ENCODE results near the gene ZNF761.
"Not testable (repeated sequence)": the region's sequence is repeated elsewhere in the genome, so short reads cannot be mapped to it uniquely, and the experiment has no call there.

The ZNF761 gene

DNA sequence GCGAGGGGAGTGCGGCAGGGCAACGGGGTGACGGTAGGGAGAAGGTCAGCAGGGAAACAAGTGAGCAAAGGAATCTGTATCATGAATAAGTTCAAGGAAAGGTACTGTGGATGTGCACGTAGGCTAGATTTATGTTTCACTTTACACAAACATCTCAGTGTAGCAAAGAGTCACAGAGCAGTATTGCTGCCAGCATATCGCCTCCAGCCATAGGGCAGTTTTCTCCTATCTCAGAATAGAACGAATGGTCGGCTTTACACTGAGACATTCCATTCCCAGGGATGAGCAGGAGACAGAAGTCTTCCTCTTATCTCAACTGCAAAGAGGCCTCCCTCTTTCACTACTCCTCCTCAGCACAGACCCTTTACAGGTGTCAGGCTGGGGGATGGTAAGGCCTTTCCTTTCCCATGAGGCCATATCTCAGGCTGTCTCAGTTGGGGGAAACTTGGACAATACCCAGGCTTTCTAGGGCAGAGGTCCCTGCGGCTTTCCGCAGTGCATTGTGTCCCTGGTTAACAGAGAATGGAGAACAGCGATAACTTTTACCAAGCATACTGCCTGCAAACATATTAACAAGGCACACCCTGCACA lies 28.4 kb downstream of the ZNF761 start:
- DNase-seq: not testable (repeated sequence)

- DNase-seq: no peak
Measured at GRCh38 chr19:53461866-53462265, 30.1 kb downstream of the ZNF761 start.

DNA sequence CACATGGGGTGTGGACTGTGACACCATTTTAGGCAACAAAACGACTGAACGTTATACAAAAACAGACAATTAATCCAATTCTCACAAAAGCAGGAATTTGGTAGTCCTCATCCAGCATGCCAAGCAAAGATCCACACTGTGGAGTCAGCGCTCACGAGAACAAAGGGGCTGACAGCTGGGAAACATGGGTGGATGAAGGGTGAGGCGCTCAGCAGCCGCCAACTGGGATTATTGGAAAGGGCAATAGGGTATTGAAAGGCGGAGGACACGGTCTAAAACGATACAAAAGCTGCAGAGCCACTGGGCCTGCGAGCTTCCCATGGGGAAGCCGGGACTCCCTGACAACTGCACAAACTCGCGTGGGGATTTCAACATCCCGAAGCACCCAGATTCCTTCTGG lies 31.1 kb downstream of the ZNF761 start:
- DNase-seq: no peak

- peak; percentile 16 for DNase-seq
Measured at GRCh38 chr19:53463263-53463662, 31.5 kb downstream of the ZNF761 start.

GRCh38 chr19:53466726-53467484 lies 35.1 kb downstream of the ZNF761 start:
- no peak for DNase-seq

DNA sequence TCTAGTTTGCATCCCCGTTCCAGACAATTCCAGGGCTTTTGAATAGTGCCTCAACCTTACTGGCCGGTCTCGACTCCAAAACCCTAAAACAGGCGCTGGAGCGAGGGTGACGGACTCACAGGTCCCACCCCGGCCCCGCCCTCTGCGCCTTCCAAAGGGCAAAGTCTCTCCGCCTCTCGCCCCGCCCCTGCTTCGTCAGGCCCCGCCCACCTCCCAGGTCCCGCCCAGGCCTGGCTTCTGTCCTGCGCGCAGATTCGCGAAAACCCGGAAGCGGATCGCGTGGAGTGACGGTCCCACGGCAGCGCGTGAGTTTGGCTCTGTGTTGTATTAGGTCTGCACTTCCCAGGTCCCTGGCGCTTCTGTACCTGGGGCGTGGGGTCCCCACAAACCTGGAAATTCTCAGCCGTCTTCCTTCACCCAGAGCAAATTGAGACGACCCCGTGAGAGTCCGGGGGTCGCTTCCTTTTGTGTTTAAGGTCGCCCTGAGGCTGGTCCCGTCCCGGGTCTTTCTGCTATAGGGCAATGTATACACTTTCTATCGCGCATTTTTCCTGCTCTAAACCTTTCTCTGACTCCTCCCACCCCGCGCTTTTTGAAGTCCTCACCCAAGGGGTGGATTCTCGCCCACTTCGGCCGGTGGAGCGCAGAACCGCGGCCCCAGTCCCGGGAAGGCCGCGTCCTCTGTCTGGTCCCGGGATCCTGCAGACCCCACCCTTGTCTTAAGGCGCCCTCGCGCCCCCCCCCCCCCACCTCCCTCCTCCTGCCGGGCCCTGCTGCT lies 35.9 kb downstream of the ZNF761 start, which contains the start of gene ZNF813:
Gene ZNF813 (plus strand): TSS at position 249 of the 778 bp plus-strand sequence. CDS start 16,090 bp downstream, outside the sequence.
- DNase-seq: peak; percentile 90

- DNase-seq: not testable (repeated sequence)
Measured at GRCh38 chr19:53468628-53469027, 36.8 kb downstream of the ZNF761 start.

- DNase-seq: no peak
Measured at GRCh38 chr19:53471916-53472315, 40.1 kb downstream of the ZNF761 start.

- DNase-seq: not testable (repeated sequence)
Measured at GRCh38 chr19:53474832-53475231, 43.0 kb downstream of the ZNF761 start.

- not testable (repeated sequence) for DNase-seq
Measured at GRCh38 chr19:53475470-53475869, 43.7 kb downstream of the ZNF761 start.

- DNase-seq: not testable (repeated sequence)
Measured at GRCh38 chr19:53483751-53484150, 52.0 kb downstream of the ZNF761 start.

DNA sequence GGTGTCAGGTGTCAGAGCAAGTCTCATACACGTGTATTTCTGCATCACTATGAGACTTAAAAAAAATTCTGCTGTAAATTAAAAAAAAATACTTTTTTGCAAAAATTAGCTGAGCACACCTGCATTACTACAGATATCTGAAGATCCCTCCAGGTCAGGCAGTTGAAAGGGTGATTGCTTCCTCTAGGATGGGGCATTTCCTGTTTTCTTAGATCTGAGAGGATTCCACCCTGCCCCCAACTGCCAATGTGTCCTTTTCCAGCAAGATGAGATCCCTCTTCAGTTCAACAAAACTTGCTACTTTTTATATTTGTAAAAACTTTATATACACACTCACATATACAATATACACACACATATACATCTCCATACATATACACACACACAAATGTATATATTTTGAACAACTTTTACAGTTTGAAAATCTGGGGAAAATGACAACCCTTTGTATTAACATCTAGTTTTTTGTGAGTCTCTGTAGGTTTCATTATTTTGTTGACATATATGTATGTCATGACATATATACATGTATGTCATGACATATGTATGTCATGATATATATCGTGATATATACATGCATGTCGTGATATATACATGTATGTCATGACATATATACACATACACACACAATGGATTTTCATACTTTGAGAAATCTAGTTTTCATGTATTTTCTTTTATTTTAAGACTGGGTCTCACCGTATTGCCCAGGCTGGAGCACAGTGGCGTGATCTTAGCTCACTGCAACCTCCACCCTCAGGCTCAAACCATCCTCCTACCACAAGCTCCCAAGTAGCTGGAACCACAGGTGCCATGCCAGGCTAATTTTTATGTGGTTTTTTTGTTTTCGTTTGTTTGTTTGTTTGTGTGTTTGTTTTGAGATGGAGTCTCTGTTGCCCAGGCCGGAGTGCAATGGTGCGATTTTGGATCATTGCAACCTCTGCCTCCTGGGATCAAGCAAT lies 53.5 kb downstream of the ZNF761 start:
- DNase-seq: no peak

- DNase-seq: no peak
Measured at GRCh38 chr19:53492153-53492552, 60.4 kb downstream of the ZNF761 start.

DNA sequence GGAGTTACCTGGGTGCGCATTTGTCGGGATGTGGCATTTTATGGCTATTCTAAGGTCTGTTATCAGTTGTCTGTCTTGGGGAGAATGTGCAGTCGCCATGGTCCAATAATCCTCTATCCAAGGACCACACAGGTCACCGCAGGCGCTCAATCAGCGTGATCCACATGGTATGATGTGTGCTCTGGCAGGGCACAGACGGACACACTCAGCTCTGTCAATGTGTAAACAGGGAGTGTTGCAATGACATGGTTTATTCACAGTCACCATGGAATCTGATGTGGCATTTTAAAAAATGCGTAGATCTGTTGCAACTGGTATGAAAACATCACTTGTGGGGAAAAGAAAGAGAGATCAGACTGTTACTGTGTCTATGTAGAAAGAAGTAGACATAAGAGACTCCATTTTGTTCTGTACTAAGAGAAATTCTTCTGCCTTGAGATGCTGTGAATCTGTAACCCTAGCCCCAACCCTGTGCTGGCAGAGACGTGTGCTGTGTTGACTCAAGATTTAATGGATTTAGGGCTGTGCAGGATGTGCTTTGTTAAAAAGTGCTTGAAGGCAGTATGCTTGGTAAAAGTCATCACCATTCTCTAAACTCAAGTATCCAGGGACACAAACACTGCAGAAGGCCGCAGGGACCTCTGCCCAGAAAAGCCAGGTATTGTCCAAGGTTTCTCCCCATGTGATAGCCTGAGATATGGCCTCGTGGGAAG lies 65.7 kb downstream of the ZNF761 start:
- not testable (repeated sequence) for DNase-seq

DNA sequence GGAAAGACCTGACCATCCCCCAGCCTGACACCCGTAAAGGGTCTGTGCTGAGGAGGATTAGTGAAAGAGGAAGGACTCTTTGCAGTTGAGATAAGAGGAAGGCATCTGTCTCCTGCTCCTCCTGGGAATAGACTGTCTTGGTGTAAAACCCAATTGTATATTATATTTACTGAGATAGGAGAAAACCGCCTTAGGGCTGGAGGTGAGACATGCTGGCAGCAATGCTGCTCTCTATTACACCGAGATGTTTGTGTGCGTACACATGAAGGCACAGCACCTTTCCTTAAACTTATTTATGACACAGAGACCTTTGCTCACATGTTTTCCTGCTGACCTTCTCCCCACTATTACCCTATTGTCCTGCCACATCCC lies 66.2 kb downstream of the ZNF761 start:
- DNase-seq: not testable (repeated sequence)

GRCh38 chr19:53503151-53503550 lies 71.4 kb downstream of the ZNF761 start:
- DNase-seq: not testable (repeated sequence)

DNA sequence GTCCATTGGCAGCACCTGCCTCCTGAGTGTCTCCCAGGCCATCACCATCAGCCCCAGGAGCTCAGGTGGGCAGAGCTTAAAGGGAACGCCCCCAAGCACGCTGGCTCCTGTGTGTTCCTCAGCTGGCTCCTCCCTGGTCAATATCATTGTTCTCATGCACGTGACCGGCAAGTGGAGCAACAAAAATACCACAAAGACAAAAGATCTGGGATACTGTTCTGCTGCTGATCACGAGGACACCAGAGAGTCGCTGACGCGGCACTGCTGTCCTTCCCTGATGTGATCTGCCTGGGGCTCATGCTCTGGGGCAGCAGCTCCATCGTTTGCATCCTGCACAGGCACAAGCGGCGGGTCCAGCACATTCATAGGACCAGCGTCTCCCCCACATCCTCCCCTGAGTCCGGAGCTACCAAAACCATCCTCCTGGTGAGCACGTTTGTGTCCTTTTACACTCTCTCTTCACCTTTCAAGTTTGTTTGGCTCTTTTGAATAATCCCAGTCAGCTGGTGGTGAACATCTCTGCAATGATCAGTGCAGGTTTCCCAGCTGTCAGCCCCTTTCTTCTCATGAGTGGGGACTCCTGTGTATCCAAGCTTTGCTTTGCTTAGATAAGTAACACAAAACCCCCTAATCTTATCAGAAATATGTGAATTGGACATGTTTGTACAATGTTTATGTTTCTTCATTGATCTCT lies 72.0 kb downstream of the ZNF761 start:
- DNase-seq: not testable (repeated sequence)

GRCh38 chr19:53504365-53504703 lies 72.5 kb downstream of the ZNF761 start:
- DNase-seq: not testable (repeated sequence)

DNA sequence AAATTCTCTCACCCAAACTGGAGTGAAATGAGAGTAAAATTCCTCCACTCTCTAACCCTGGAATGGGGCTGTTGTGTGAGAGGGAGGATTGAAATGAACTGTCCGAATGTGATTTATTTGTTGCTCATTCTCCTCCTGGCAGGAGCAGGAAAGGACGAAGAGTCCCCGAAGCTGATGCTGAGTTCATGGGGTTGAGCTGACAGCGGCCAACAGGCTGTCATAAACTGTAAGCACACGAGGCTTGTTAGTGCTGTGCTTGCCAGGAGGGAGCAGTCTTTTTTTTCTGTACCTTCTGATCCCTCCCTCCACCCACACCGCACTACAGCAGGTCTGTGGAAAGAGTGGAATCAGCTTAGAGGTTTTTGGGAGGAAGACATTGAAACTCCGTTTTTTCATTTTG lies 73.1 kb downstream of the ZNF761 start:
- DNase-seq: no peak

GRCh38 chr19:53506728-53507127 lies 74.9 kb downstream of the ZNF761 start:
- no peak for DNase-seq
